HUDEP-2 (cell line): Measurements from ENCODE around the gene RNASE13.

Experiments used
- DNase-seq, 76 experiments: peaks; one replicate each; lab custom pipeline; 2025; ENCODE audit not compliant: unreplicated experiment in 76 of 76; lab: John Stamatoyannopoulos, UW

Gene RNASE13

DNA sequence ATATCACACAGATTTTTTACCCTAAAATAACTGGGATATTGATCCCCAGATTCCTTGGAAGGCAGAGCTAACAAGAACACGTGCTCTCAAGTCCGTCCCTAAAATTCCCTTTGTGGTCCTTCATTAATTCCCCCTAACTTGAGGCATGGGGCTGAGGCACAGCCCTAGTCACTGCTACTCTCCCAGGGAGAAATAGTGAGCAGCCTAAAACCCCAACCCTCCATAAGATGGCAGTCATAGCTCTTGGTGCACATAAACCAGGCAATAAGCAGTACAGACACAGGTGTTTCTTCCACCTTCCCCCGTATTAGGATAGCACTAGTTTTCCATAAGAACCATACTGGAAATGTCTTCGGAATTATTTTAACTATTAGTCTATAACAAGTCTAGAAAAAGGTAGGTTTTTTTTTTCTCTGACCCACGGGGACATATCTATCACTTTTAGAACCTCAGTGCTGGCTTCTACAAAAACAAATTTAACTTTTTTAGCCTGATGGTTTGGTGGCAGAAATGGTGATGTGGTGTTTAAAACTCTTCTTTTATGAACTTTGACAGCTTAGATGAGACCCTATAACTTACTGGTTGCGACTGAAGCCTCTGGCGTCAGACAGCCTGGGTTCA lies 32.4 kb upstream of the RNASE13 start:
- DNase-seq: no peak

DNA sequence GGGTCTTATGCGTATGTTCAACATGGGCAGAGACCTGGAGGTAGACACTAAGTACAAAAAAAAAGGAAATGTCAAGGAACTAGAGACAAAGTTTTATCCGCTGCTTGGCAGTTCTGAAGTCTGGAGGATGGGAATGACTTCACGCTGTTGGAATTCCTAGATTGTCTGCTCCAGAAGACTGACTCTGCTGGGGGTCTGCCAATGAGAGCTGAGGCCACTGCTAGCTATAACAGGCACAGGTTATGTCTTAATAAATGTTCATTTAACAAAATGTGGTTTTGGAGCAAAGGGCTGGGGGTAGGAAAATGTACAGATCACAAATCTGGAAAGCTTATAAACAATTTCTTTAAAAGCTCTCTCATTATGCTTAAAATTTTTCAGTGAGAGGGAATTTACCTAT lies 28.9 kb upstream of the RNASE13 start:
- no peak for DNase-seq

DNA sequence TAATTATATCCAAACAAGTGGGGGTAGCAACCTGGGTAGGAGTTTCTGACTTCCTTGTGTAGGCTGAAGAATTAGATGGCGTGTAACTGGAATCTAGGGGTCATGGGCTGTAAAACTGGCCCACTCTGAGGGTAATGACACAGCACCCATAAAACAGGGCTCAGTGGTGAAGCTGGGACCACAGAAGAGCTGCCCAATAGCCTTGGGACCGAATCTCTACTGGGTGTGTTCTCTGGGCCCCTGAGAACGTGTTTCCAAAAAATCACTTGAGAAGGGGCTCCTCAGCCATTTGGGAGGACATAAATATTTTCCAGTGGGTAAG lies 26.7 kb upstream of the RNASE13 start:
- no peak for DNase-seq

DNA sequence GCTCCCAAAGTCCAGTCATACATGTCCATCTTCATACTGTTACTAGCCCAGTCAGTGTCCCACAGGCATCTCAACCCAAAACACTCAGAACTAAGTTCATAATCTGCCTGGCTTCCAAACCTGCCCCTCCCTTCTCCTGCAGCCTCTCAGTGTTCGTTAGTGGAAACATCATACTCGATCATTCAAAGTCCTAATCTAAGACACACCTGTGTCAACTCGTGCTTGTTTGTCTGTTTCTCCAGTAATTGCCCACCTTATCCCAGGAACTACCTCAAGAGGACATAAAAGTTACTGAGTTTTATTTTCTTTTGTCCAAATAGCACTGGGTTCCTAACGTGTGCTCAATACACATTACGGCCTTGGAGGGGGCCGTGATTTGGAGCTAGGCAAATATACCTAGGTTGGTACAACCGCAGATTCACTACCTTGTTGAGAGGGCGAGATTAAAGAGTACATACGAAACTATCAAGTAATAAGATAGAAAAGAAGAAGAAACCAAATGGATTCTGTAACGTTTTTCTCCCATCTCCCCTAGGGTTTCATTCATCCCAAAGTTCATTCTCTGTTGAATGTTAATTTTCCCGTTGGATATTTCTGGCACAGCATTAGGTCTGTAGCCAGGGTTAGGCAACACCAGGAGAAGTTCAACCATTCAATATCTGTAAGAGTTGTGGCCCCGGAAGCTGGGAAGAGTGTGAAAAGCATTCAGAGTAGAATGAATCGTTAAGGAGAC lies 26.2 kb upstream of the RNASE13 start:
- no peak for DNase-seq

DNA sequence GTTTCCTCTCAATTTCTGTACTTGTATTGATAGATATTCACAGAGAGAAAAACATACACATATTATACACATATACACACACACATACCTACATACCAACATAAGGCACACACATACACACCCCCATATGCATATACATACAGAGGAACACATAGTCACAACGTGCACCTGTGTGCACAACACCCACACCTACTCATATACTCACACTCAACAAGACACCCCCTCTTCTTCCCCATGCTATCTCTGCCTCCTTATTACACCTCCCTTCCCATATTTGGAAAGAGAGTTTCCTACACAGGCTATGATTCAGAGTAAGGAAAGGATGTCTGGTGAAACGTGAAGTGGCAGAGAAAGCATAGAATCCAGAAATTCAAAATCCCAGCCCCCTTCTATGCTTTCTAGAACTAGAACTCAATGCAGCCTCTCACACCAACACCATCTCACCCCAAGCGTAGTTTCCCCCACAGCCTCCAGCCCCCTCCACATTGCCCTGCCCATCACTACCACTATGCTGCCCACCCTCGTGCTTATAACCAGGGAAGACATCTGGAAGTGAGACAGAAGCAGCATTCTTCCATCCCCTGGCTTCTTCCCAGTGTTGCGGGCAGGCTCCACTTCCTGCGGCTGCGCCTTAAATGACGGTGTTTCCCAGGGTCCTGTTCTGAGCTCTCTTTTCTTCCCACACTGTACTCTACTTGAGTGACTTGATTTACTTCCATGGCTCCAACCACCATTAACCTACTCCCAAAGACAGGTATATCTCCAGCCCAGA lies 25.4 kb upstream of the RNASE13 start:
- no peak for DNase-seq

DNA sequence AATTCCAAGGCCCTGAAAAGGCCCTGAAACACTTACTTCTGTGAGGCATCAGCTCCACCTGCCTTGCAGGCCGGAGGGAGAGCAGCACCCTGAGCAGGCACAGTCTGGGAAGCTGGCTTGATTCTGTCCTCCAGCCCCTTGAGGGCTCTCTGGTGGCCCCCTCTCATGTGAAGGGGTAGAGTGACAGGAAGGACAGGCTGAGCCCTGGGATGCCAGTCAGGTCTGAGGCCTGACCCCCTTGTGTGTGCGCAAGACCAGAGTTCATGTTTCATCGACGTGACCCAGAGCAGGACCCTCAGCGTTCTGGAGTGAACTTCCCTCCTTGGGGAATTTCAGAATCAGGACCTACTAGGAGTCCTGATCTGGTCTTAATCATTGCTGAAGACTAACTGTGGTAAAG lies 24.3 kb upstream of the RNASE13 start:
- DNase-seq: no peak

DNA sequence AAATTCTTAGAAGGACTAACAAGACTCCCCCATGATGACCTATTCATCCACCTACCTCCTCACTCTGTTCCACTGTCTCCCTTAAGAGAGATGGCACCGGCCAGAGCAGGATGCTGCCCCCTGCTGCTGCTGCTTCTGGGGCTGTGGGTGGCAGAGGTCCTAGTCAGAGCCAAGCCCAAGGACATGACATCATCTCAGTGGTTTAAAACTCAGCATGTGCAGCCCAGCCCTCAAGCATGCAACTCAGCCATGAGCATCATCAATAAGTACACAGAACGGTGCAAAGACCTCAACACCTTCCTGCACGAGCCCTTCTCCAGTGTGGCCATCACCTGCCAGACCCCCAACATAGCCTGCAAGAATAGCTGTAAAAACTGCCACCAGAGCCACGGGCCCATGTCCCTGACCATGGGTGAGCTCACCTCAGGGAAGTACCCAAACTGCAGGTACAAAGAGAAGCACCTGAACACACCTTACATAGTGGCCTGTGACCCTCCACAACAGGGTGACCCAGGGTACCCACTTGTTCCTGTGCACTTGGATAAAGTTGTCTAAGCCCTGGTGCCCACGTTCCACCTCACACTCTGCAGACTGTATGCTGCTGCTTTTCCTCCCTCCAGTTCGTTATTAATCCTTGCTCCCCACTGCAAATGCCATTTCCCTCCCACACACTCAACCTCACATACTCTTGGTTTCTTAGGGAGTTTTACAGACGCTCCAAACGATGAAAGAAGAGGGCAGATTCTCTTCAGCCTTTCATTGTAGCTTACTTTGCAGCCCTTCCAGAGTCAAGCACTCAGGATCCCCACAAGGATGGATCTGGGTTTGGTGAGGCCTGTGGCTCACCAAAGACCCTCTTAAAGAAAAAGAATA lies 23.4 kb upstream of the RNASE13 start, which contains the start of gene RNASE8:
Gene RNASE8 (plus strand): TSS at position 20 of the 873 bp plus-strand sequence. CDS start 71 bp downstream, at position 91.
- DNase-seq: peak in 5 of 76 experiments; percentile 3 to 17 (median 9)

DNA sequence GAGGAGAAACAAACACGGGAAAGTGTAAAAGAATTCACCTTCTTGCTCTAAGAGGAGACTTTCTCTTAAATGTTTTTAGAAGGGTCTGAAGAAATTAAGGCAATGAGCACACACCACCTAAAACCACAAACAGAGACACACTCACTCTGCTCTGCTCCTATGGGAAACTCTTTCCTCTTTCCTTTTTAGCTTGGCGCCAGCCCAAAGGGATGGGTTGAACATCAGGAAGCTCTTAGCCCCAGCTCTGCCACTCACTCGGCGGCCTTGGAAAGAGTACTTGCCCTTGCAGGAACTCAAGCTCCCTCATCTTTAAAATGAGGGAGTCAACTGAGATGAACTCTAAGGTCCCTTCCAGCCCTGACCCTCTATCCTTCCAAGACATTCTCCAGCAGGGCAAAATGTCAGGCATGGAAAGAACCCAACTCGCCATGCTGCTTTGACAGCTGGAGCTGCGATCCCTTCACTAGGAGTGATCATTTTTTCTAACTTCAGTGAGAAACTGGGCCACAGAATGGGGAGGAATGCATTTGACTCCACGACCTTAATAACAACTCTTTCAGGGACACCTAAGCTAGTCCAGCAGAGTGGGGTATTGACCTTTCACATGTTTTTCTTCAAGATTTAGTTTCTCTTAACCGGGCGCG lies 22.0 kb upstream of the RNASE13 start:
- DNase-seq: no peak

DNA sequence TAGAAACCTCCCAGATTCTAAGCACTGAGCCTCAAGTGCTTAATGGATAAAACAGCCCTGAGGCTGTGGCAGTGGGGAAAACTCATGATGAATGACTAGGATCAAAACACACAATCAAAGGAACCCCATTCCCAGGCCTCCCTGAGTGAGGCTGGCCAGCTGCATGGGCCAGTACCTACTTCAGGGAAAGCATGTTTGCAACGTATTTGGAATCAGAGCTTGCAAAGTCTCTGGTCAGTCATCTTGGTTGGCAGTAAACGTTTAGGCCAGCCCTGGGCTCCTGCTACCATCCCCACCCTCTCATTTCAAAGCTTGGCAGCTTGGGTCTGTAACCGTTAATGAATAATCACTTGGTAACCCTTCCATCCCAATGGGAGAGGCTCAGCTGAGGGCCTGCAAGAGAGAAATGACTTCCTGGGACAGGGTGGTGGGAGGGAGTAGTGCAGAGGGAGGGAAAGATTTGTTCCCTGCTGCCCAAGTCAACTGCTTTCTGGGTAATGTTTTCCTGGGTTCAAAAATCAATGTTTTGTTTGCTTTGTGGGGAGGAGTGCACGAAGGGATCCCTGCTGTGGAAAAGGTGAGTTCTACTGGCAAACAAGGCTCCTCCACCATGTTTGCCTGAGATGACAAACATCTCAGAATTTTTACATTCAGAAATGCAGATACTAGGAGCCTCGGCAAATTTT lies 21.0 kb upstream of the RNASE13 start:
- no peak for DNase-seq

DNA sequence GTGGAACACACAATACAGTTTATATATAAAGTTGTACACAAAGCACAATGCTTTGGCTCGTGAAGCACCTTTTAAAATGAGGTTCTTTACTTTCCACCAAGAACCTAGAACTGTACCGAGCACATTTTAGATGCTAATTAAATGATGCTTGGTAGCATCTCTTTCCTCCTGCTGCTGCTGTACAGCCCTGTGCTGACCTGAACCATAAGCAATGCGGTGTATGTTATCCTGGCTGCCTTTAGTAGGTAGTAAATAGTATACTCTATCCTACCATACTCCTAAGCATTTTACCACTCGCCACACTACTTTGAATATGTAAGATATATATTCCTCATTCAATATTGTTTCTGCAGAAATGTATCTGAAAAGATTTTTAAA lies 20.1 kb upstream of the RNASE13 start:
- no peak for DNase-seq

DNA sequence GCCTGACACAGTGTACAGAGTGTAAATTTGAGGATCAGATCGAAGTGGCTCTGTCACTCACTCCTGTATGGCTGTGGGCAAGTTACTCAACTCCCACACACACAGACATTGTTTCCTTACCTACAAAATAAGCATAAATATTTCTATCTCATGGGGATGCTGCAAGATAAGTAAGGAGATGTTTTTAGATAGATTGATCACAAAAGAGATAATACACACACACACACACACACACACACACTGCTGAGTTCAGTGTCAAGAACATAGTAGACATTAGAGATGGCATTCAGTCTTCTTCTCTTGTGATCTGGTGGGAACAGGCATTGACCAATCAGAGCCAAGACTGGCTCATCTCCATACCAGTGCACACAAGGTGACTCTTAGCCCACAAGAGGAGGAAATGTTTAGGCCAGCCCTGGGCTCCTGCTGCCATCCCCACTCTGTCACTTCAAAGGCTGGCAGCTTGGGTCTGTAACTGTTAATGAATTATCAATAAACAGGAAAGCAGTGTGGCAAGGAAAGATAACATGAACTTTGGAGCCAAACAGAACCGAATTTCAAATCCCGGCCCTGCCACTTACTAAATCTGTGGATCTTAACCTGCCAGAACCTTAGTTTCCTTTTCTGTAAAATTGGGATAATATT lies 19.6 kb upstream of the RNASE13 start:
- no peak for DNase-seq

DNA sequence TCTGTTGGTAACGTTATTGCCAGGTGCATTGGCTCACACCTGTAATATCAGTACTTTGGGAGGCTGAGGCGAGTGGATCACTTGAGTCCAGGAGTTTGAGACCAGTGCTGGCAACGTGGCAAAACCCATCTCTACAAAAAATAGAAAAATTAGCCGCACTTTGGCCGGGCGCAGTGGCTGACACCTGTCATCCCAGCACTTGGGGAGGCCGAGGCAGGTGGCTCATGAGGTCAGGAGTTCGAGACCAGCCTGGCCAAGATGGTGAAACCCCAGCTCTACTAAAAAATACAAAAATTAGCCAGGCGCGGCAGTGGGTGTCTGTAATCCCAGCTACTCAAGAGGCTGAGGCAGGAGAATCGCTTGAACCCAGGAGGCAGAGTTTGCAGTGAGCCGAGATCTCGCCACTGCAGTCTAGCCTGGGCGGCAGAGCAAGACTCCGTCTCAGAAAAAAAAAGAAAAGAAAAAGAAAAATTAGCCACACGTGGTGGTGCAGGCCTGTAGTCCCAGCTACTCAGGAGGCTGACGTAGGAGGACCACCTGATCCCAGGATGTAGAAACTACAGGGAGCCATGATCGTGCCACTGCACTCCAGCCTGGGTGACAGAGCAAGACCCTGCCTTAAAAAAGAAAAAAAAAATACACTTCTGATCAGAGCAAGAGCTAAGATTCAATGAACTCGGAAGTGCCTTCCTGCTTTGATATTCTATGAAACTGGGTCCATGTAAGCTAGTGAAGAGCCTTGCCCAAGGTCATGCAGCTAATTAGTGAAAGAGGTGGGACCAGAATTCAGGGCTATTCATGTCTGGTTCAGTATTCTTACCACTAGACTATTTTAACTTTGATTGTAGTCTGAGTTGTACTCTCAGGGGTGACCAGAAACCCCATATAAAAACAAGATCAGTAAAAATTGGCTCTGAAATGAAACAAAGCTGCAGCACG lies 18.8 kb upstream of the RNASE13 start:
- DNase-seq: no peak

DNA sequence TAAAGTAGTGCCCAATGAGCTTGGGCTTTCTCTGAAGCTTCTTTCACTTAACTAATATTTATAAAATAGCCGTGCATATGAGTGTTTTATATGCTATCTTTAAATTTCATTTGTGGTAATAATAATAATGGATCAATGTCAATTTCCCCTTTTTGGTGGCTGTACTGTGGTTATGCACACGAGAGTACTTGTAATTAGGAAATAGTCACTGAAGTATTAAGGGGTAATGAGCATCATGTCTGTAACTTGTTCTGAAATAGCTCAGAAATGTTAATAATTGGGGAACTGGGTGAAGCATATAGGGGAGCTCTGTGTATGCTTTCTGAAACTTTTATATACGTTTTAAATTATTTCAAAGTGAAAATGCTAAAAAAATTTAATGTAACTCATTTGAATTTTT lies 16.0 kb upstream of the RNASE13 start:
- no peak for DNase-seq

DNA sequence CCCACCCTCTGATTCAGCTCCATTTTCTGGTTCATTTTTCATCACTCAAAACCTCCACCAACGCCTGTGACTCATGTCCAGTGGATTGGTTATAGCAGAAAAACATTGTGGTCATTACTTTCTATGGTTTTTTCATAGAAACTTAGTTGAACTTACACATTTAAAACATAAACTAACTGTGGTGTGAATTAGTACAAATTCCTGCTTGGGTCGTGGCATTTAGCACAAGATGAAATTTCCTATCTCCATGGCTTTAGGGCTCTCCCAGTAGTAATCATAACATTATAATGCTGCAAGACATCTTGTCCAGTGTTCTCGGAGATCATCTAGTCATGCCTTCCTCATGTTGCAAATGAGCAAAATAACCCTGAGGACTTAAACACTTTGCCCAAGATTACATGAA lies 14.7 kb upstream of the RNASE13 start:
- DNase-seq: no peak

DNA sequence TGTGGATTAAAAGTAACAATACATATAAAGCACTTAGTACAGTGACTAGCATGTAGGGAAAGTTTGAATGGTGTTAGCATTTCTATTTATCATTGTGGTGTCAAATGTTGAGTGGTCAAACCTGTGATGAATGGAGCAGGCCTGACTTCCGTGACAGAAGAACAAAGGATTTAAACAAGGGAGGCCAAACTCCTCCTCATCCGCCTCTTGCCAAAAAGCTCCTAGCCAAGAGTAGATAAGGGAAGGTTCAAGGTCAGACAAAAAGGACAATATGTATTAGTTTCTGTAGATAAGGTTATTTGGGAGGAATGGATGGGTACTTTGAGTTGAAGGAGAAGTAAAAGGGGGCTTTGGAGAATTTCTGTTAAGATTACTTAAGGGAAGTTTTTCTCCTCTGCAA lies 14.0 kb upstream of the RNASE13 start:
- DNase-seq: peak in 1 of 76 experiments; percentile 7

DNA sequence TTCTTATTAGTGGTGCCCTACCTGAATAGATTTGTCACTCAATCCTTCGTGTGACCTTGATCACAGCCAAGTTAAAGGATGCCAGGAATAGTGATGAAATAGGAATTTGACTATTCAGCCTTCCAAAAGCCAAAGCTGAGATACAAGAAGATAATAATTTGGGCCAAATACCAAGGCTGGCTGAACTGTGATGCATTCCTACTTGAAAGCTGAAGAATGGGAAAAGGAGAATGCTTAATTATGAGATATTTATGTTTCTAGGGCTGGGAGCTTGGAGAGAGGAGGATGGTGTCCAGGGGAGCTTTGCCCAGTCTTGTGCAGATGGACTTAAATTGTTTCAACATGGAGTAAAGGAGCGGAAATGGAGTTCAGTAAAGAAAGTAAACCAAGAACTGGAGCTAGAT lies 12.8 kb upstream of the RNASE13 start:
- DNase-seq: no peak

DNA sequence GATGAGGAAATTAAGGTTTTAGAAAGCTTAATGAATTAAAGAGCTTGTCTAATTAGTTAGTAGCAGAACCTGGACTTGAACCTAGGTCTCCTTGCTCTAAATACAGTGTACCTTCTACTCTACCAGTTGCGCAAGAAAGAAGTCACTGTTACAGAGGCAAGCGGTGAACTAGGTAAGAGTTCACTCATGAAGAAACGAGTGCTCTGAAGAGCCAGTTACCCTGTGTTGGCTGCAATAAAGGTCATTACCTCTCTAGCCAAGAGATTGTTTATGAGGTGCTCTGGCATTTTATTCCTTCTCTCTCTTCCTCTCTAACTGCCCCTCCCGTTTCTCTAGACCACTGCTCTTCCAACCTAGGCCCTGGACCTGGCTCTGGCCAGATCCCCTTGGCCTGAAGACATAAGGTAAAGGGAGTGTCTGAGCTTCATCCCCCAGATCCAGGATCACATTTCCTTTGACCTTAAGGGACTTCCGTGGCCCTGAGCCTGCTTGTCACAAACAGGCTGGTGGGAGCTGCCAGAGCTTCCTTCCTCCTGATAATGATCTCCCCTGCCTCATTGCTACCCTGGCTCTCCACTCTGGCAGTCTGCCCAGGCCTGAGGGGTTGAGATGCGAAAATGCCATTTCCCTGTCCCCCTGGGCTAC lies 9.5 kb upstream of the RNASE13 start:
- DNase-seq: peak in 56 of 76 experiments; percentile 7 to 72 (median 38)
